Activated CD8-positive, alpha-beta memory T cell treated with anti-CD3 and anti-CD28 coated beads, Interleukin-2, amount 50 U/mL, for 1 hour (primary cell): Measurements from ENCODE around the gene COX5B.
"Not testable (repeated sequence)": the region's sequence is repeated elsewhere in the genome, so short reads cannot be mapped to it uniquely, and the experiment has no call there.

Source experiments
- DNase-seq: peaks from one replicate; pipeline ENCODE4 v3.0.0-alpha.2; 2020; ENCODE audit errors: extremely low read depth

The COX5B gene

GRCh38 chr2:97654309-97654708, 8.4 kb downstream of the COX5B start:
- DNase-seq = no peak

- no peak for DNase-seq
These were observed 8.9 kb downstream of the COX5B start for GRCh38 chr2:97654791-97655190.

GRCh38 chr2:97656129-97656755, 10.4 kb downstream of the COX5B start:
- DNase-seq = no peak

- DNase-seq = no peak
These were observed 11.2 kb downstream of the COX5B start for GRCh38 chr2:97656905-97657587.

GRCh38 chr2:97657986-97658690, 12.3 kb downstream of the COX5B start:
- DNase-seq = no peak

GRCh38 chr2:97658691-97659157, 12.9 kb downstream of the COX5B start:
- DNase-seq = no peak

GRCh38 chr2:97659256-97660043, 13.6 kb downstream of the COX5B start:
- no peak for DNase-seq

- no peak for DNase-seq
These were observed 14.3 kb downstream of the COX5B start for GRCh38 chr2:97660044-97660774.

- DNase-seq = no peak
These were observed 15.0 kb downstream of the COX5B start for GRCh38 chr2:97660775-97661389.

- DNase-seq = no peak
These were observed 16.1 kb downstream of the COX5B start for GRCh38 chr2:97661927-97662326.

GRCh38 chr2:97662386-97662894, 16.6 kb downstream of the COX5B start:
- peak; percentile 39 for DNase-seq

GRCh38 chr2:97662895-97663625, 17.2 kb downstream of the COX5B start:
- no peak for DNase-seq

- DNase-seq = no peak
These were observed 17.7 kb downstream of the COX5B start for GRCh38 chr2:97663626-97663961.

GRCh38 chr2:97663962-97664635, 18.2 kb downstream of the COX5B start, which contains the start of gene ACTR1B:
Gene ACTR1B, minus strand, starts transcription at chr2:97664044. Its CDS starts 154 bp downstream, at chr2:97663890.
- peak; percentile 92 for DNase-seq

GRCh38 chr2:97664636-97664970, 18.7 kb downstream of the COX5B start:
- no peak for DNase-seq

GRCh38 chr2:97669448-97669847, 23.6 kb downstream of the COX5B start, which contains the start of gene C2orf92:
Gene C2orf92, plus strand, starts transcription at chr2:97669713. Its CDS starts 76 bp downstream, at chr2:97669789.
- no peak for DNase-seq

- DNase-seq = no peak
These were observed 24.6 kb downstream of the COX5B start for GRCh38 chr2:97670471-97670870.

- no peak for DNase-seq
These were observed 25.7 kb downstream of the COX5B start for GRCh38 chr2:97671526-97671925.

GRCh38 chr2:97672606-97673140, 26.8 kb downstream of the COX5B start:
- DNase-seq = not testable (repeated sequence)
